Liver (tissue), 9 donors: ENCODE data around the gene SNAPC1. TPM values are rescaled to one million over a fixed set of nuclear protein-coding genes. Genes with fewer than 3 reads are reported as not detected.

Experiments used
- DNase-seq: peaks from one replicate; pipeline ENCODE4 v3.0.0-alpha.2; 2017; ENCODE audit warnings: low spot score
- H3K27ac ChIP-seq, 2 donors: one replicate each; pipeline ENCODE4 v1.7.0; 2013; ENCODE audit warnings: inconsistent platforms in 2 of 2, low read length in 2 of 2, control low read depth in 1 of 2, low read depth in 1 of 2, mild to moderate bottlenecking in 1 of 2
- H3K27me3 ChIP-seq, 4 donors: one replicate each; pipeline versions ENCODE4 v1.6.1 to v1.7.0; 2013; ENCODE audit warnings: low read length in 3 of 4, inconsistent platforms in 1 of 4, mild to moderate bottlenecking in 1 of 4, moderate library complexity in 1 of 4; ENCODE audit not compliant: control insufficient read depth in 4 of 4, insufficient read depth in 4 of 4
- H3K36me3 ChIP-seq, 4 donors: one replicate each; pipeline versions ENCODE4 v1.6.1 to v1.7.0; 2013; ENCODE audit warnings: low read length in 3 of 4, mild to moderate bottlenecking in 3 of 4, low read depth in 1 of 4, moderate library complexity in 1 of 4; ENCODE audit not compliant: control insufficient read depth in 4 of 4, insufficient read depth in 3 of 4
- H3K4me1 ChIP-seq, 4 donors: one replicate each; pipeline versions ENCODE4 v1.6.1 to v1.7.0; 2013; ENCODE audit warnings: low read length in 3 of 4, mild to moderate bottlenecking in 3 of 4, moderate library complexity in 1 of 4; ENCODE audit not compliant: control insufficient read depth in 4 of 4, insufficient read depth in 4 of 4
- H3K4me3 ChIP-seq, 3 donors: one replicate each; pipeline versions ENCODE4 v1.6.1 to v1.7.0; 2013; ENCODE audit warnings: low read length in 3 of 3, control low read depth in 1 of 3, low read depth in 1 of 3, mild to moderate bottlenecking in 1 of 3
- H3K9ac ChIP-seq, 2 donors: one replicate each; pipeline ENCODE4 v1.7.0; 2013; ENCODE audit warnings: low read length in 2 of 2, mild to moderate bottlenecking in 2 of 2, moderate library complexity in 2 of 2, control low read depth in 1 of 2, low read depth in 1 of 2
- H3K9me3 ChIP-seq, 4 donors: one replicate each; pipeline versions ENCODE4 v1.6.1 to v1.7.0; 2013; ENCODE audit warnings: low read length in 3 of 4; ENCODE audit not compliant: control insufficient read depth in 4 of 4
- ATF3 ChIP-seq: IDR thresholded peaks from 2 replicates; pipeline ENCODE4 v1.6.1; 2016; ENCODE audit warnings: antibody characterized with exemption
- CTCF ChIP-seq: fragments of 150-350 bp; IDR thresholded peaks from 2 replicates; pipeline ENCODE4 v1.5.1; 2017; ENCODE audit warnings: improper control_type of control experiment, low read depth, low read length; ENCODE audit not compliant: missing input control
- EGR1 ChIP-seq, 2 donors: IDR thresholded peaks; 2 replicates each; pipeline ENCODE4 v1.6.1; 2016 to 2018; ENCODE audit warnings: antibody characterized with exemption in 2 of 2, low read depth in 2 of 2
- FOXA2 ChIP-seq: IDR thresholded peaks from 2 replicates; pipeline ENCODE4 v1.6.1; 2016; ENCODE audit warnings: antibody characterized with exemption
- GABPA ChIP-seq, 2 donors: IDR thresholded peaks in 1 of 2; conservative IDR thresholded peaks in 1 of 2; 2 replicates each; pipeline ENCODE4 v1.6.1; 2016; ENCODE audit warnings: antibody characterized with exemption in 2 of 2, mild to moderate bottlenecking in 1 of 2, moderate library complexity in 1 of 2
- HNF4A ChIP-seq, 2 donors: conservative IDR thresholded peaks; 2 replicates each; pipeline ENCODE4 v1.6.1; 2016; ENCODE audit warnings: antibody characterized with exemption in 2 of 2, mild to moderate bottlenecking in 2 of 2
- HNF4G ChIP-seq: IDR thresholded peaks from 2 replicates; pipeline ENCODE4 v1.6.1; 2016; ENCODE audit warnings: antibody characterized with exemption
- RAD21 ChIP-seq, 2 donors: IDR thresholded peaks; 2 replicates each; pipeline ENCODE4 v1.6.1; 2016; ENCODE audit warnings: antibody characterized with exemption in 2 of 2, mild to moderate bottlenecking in 2 of 2
- REST ChIP-seq: IDR thresholded peaks from 2 replicates; pipeline ENCODE4 v1.6.1; 2016; ENCODE audit warnings: antibody characterized with exemption, mild to moderate bottlenecking
- RXRA ChIP-seq, 2 donors: IDR thresholded peaks; 2 replicates each; pipeline ENCODE4 v1.6.1; 2017 to 2018; ENCODE audit warnings: antibody characterized with exemption in 2 of 2, mild to moderate bottlenecking in 1 of 2
- YY1 ChIP-seq: IDR thresholded peaks from 2 replicates; pipeline ENCODE4 v1.6.1; 2016; ENCODE audit warnings: antibody characterized with exemption, mild to moderate bottlenecking
- WGBS: extraction: QIAGEN DNeasy Blood & Tissue Kit; methylation state at CpG from one replicate; pipeline ENCODE4 v1.1.7; 2013; 5-methylcytosine and 5-hydroxymethylcytosine counted together
- polyA plus RNA-seq, 2 donors: library from polyadenylated mRNA; stranded (reverse) in 1 of 2; unstranded in 1 of 2; fragments of 200-250 nt in 1 of 2; fragments of >200 nt in 1 of 2; fragmentation: Nextera tagmentation in 1 of 2; extraction: Ambion mirVana in 1 of 2; gene quantifications; one replicate each; pipeline versions ENCODE4 v1.2.1 to v1.2.3, GENCODE V29; 2013 to 2015
- total RNA-seq, 2 donors: library from RNA; depleted of rRNA; stranded (reverse); fragments of >200 nt; gene quantifications; one replicate each; pipeline ENCODE4 v1.2.3, GENCODE V29; 2014
- donor health status: healthy.
- donor health status: healthy.
- donor health status: healthy.
- donor health status: healthy.
- donor health status: healthy.

Gene SNAPC1
- total and polyA plus RNA-seq, 4 donors: 1.2 to 2.3 (median 1.7) TPM

- no peaks in the 10 kb centered on the region for H3K27me3 ChIP-seq
- H3K4me1 ChIP-seq: peaks cover 0 to 2% (median 0%) of the 10 kb centered on the region in 4 donors
- WGBS: 77% methylated on average over 4 of the region's 4 CpGs
- DNase-seq: no peak
- H3K27ac ChIP-seq: no peak overlapping the region
- TF ChIP-seq REST (no peak), ATF3 (no peak), CTCF (no peak), FOXA2 (no peak), RXRA (IDR thresholded peaks at IDR 0.05) (no peak), YY1 (no peak), GABPA (IDR thresholded peaks at IDR 0.05 in 1 of 2, conservative IDR thresholded peaks at IDR 0.05 in 1 of 2) (no peak), HNF4A (conservative IDR thresholded peaks at IDR 0.05) (no peak), RAD21 (IDR thresholded peaks at IDR 0.05) (no peak)
- no peaks in the 10 kb centered on the region for H3K9me3 ChIP-seq
- no peak overlapping the region for H3K9ac ChIP-seq
- H3K36me3 ChIP-seq: peaks cover 0 to 4% (median 2%) of the 10 kb centered on the region in 4 donors
- H3K4me3 ChIP-seq: no peak overlapping the region
These were observed 9.6 kb upstream of the SNAPC1 start for GRCh38 chr14:61752626-61753025.

- peaks cover 0 to 2% (median 0%) of the 10 kb centered on the region in 4 donors for H3K36me3 ChIP-seq
- H3K4me1 ChIP-seq: peaks cover 0 to 2% (median 0%) of the 10 kb centered on the region in 4 donors
- TF ChIP-seq HNF4G (no peak), YY1 (no peak), ATF3 (no peak), FOXA2 (no peak), EGR1 (IDR thresholded peaks at IDR 0.05; ENCODE audit: low read depth in 2 of 2) (no peak)
- no peak overlapping the region for H3K27ac ChIP-seq
- no peaks in the 10 kb centered on the region for H3K9me3 ChIP-seq
- no peak for DNase-seq
- H3K4me3 ChIP-seq: no peak overlapping the region
- no peak overlapping the region for H3K9ac ChIP-seq
- no peaks in the 10 kb centered on the region for H3K27me3 ChIP-seq
These were observed 8.6 kb upstream of the SNAPC1 start for GRCh38 chr14:61753631-61754030.
